ENCODE data around the gene RAD51B.

The RAD51B gene

GRCh38 chr14:68143341-68143841 is 323.8 kb downstream of the RAD51B start:
- no peak for DNase-seq (ENCODE audit: extremely low read depth, insufficient read length)
- no peak for TF ChIP-seq CTCF (IDR thresholded peaks at IDR 0.05; ENCODE audit: insufficient read depth, low read length, poor library complexity, severe bottlenecking)
- no peaks in the 10 kb centered on the region for H3K36me3 ChIP-seq (ENCODE audit: control insufficient read depth, insufficient read depth, low read length)
- no peak overlapping the region for H3K4me3 ChIP-seq (replicated peaks; ENCODE audit: low read depth, low read length)
- no peaks in the 10 kb centered on the region for H3K27me3 ChIP-seq (replicated peaks; ENCODE audit: control insufficient read depth, insufficient read depth, low read length)

- DNase-seq (ENCODE audit: extremely low read depth, insufficient read length): no peak
- no peaks in the 10 kb centered on the region for H3K36me3 ChIP-seq (ENCODE audit: control insufficient read depth, insufficient read depth, low read length)
- TF ChIP-seq CTCF (IDR thresholded peaks at IDR 0.05; ENCODE audit: insufficient read depth, low read length, poor library complexity, severe bottlenecking): no peak
These were observed 324.6 kb downstream of the RAD51B start for GRCh38 chr14:68144051-68144681.

GRCh38 chr14:68145036-68145435 is 325.5 kb downstream of the RAD51B start:
- no peaks in the 10 kb centered on the region for H3K36me3 ChIP-seq (ENCODE audit: control insufficient read depth, insufficient read depth, low read length)
- no peak overlapping the region for H3K4me3 ChIP-seq (replicated peaks; ENCODE audit: low read depth, low read length)
- DNase-seq (ENCODE audit: extremely low read depth, insufficient read length): no peak
- no peak for TF ChIP-seq CTCF (IDR thresholded peaks at IDR 0.05; ENCODE audit: insufficient read depth, low read length, poor library complexity, severe bottlenecking)
- H3K27me3 ChIP-seq (replicated peaks; ENCODE audit: control insufficient read depth, insufficient read depth, low read length): no peaks in the 10 kb centered on the region

More at GRCh38 chr14:68144051-68144681, 324.6 kb downstream of the RAD51B start:
- H3K4me3 ChIP-seq (replicated peaks; ENCODE audit: low read depth, low read length): no peak overlapping the region
- H3K27me3 ChIP-seq (replicated peaks; ENCODE audit: control insufficient read depth, insufficient read depth, low read length): no peaks in the 10 kb centered on the region

GRCh38 chr14:68145539-68145938 is 326.0 kb downstream of the RAD51B start:
- Histone ChIP-seq H3K27me3 (replicated peaks; ENCODE audit: control insufficient read depth, insufficient read depth, low read length) (no peaks in the 10 kb centered on the region), H3K4me3 (replicated peaks; ENCODE audit: low read depth, low read length) (no peak overlapping the region), H3K36me3 (ENCODE audit: control insufficient read depth, insufficient read depth, low read length) (no peaks in the 10 kb centered on the region)
- DNase-seq (ENCODE audit: extremely low read depth, insufficient read length): no peak
- no peak for TF ChIP-seq CTCF (IDR thresholded peaks at IDR 0.05; ENCODE audit: insufficient read depth, low read length, poor library complexity, severe bottlenecking)

- no peak for TF ChIP-seq CTCF (IDR thresholded peaks at IDR 0.05; ENCODE audit: insufficient read depth, low read length, poor library complexity, severe bottlenecking)
- no peaks in the 10 kb centered on the region for H3K36me3 ChIP-seq (ENCODE audit: control insufficient read depth, insufficient read depth, low read length)
- no peak for DNase-seq (ENCODE audit: extremely low read depth, insufficient read length)
- no peaks in the 10 kb centered on the region for H3K27me3 ChIP-seq (replicated peaks; ENCODE audit: control insufficient read depth, insufficient read depth, low read length)
- H3K4me3 ChIP-seq (replicated peaks; ENCODE audit: low read depth, low read length): no peak overlapping the region
These were observed 327.2 kb downstream of the RAD51B start for GRCh38 chr14:68146818-68147217.
